CD4-positive, alpha-beta T cell treated with Interleukin-10 for 1 hour (primary cell): ENCODE results near the gene TEKT2.
A peak's percentile ranks its signal among the peaks of the same experiment; 100 is the strongest.

Source experiments
- DNase-seq: peaks from one replicate; pipeline ENCODE4 v3.0.0-alpha.2; 2020

Gene TEKT2

GRCh38 chr1:36134505-36135329, 50.8 kb downstream of the TEKT2 start:
- peak; percentile 40 for DNase-seq

GRCh38 chr1:36135330-36135667, 51.4 kb downstream of the TEKT2 start:
- no peak for DNase-seq

- DNase-seq = no peak
Observed at GRCh38 chr1:36135796-36136195, 51.9 kb downstream of the TEKT2 start.

- DNase-seq = no peak
Observed at GRCh38 chr1:36136535-36136934, 52.6 kb downstream of the TEKT2 start.

- DNase-seq = no peak
Observed at GRCh38 chr1:36137226-36137625, 53.3 kb downstream of the TEKT2 start.

GRCh38 chr1:36137776-36138175, 53.9 kb downstream of the TEKT2 start:
- DNase-seq = no peak
